22Rv1 (cell line): Measurements from ENCODE around the gene TATDN3.
"Not testable (repeated sequence)": the region's sequence is repeated elsewhere in the genome, so short reads cannot be mapped to it uniquely, and the experiment has no call there.

ENCODE experiments used
- H3K27ac ChIP-seq: fragments of 450-650 bp; 2 replicates; pipeline ENCODE4 v1.5.1; 2017
- CTCF ChIP-seq: fragments of 450-650 bp; IDR thresholded peaks from 2 replicates; pipeline ENCODE4 v1.5.1; 2017; ENCODE audit warnings: mild to moderate bottlenecking
- ZFX ChIP-seq: fragments of 450-650 bp; IDR thresholded peaks from 2 replicates; pipeline ENCODE4 v1.6.1; 2017; ENCODE audit warnings: antibody characterized with exemption, borderline replicate concordance

The TATDN3 gene

GRCh38 chr1:212762839-212763238, 28.9 kb upstream of the TATDN3 start:
- TF ChIP-seq CTCF (no peak), ZFX (no peak)

GRCh38 chr1:212764718-212765281, 26.9 kb upstream of the TATDN3 start:
- H3K27ac ChIP-seq = not testable (repeated sequence)

More at GRCh38 chr1:212762839-212763238, 28.9 kb upstream of the TATDN3 start:
- no peak overlapping the region for H3K27ac ChIP-seq

GRCh38 chr1:212766825-212767224, 24.9 kb upstream of the TATDN3 start:
- H3K27ac ChIP-seq = not testable (repeated sequence)

DNA sequence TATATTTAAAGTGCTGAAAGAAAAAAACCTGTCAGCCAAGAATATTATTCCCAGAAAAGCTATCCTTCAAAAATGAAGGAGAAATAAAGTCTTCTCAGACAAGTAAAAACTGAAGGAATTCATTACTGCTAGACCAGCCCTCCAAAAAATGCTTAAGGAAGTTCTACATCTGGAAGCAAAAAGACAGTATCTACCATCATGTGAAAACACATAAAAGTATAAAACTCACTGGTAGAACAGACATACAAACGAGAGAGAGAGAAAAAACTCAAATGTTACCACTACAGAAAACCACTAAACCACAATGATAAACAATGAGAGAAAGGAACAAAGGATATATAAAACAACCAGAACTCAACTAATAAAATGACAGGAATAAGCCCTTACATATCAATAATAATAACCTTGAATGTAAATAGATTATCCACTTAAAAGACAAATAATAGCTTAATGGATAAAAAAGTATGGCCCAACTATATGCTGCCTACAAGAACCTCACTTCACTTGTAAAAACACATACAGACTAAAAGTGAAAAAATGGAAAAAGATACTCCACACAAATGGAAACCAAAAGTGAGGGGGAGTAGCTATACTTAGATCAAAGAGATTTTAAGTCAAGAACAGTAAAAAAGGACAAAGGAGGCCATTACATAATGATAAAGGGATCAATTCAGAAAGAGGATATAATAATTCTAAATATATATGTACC, 22.1 kb upstream of the TATDN3 start:
- H3K27ac ChIP-seq = no peak overlapping the region
- no peak for TF ChIP-seq CTCF
- no peak for TF ChIP-seq ZFX

GRCh38 chr1:212771341-212771740, 20.4 kb upstream of the TATDN3 start:
- H3K27ac ChIP-seq = no peak overlapping the region
- no peak for TF ChIP-seq CTCF
- no peak for TF ChIP-seq ZFX

DNA sequence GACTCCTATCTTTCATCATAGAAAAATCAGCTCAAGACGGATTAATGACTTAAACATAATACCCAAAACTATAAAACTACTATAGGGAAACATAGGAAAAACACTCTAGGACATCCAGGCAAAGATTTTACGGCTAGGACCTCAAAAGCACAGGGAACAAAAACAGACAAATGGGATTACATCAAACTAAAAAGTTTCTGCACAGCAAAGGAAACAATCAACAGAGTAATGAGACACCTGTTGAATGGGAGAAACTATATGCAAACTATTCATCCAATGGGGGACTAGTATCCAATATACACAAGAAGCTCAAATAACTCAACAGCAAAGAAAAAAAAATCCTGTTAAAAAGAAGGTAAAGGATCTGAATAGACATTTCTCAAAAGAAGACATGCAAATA, 18.7 kb upstream of the TATDN3 start:
- TF ChIP-seq ZFX = no peak
- TF ChIP-seq CTCF = no peak
- no peak overlapping the region for H3K27ac ChIP-seq

- no peak for TF ChIP-seq CTCF
- no peak for TF ChIP-seq ZFX
- H3K27ac ChIP-seq = no peak overlapping the region
Measured at GRCh38 chr1:212774584-212774983, 17.1 kb upstream of the TATDN3 start.

DNA sequence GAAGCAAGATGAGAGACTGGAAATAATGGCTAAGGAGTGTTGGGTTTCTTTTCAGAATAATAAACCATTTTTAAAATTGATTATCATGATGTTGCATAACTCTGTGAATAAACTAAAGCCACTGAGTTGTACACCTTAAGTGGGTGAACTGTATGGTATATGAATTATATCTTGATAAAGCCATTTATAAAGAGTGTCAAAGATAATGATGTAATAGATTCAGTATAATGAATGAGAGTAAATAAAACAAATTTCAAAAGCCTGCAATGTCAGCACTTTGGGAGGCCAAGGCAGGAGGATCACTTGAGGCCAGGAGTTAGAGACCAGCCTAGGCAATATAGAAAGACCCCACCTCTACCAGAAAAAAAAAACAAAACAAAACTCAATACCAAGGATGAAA, 16.5 kb upstream of the TATDN3 start:
- no peak overlapping the region for H3K27ac ChIP-seq
- TF ChIP-seq ZFX = no peak
- TF ChIP-seq CTCF = no peak
